Measurements from ENCODE around the gene TSPO.

The TSPO gene

DNA sequence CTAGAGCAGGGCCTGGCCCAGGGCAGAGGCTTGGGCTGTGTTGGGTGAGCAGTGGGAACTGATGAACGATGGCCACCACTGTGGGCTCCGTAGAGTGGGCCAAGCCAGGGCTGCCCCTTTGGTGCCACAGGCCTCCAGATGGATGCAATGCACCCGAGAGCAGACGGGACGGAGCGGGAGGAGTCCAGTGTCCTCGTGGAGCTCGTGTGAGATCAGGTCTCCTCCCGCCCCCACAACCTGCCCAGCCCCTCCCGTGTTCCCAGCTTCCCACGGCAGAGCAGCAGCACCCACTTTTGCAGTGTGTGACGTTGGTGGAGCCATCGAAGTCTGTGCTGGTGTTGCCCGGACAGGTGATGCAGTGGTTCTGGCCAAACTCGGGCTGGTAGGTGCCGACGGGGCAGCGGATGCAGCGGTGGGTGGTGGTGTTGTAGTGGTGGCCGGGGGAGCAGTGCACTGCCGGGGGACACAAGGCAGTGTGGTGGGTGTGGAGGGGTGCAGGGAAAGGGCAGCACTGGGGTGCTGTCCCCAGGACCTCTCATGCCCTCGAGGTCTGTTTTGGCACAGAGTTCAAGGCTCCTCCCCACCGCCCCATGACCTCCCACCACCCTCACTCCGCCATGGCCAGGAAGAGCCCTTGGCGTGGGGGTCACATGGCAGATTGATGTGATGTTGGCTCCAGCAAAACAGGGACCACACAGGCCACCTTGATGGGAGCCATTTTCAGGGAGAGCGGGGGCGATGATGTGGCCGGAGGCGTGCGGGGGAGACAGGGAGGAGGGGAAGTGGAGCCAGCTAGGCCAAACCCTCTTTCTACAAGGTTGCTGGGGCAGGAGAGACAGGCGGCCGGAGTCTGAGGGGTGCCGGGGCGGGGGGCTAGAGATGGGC is 59.5 kb downstream of the TSPO start:
- TF ChIP-seq, protein P1, sequence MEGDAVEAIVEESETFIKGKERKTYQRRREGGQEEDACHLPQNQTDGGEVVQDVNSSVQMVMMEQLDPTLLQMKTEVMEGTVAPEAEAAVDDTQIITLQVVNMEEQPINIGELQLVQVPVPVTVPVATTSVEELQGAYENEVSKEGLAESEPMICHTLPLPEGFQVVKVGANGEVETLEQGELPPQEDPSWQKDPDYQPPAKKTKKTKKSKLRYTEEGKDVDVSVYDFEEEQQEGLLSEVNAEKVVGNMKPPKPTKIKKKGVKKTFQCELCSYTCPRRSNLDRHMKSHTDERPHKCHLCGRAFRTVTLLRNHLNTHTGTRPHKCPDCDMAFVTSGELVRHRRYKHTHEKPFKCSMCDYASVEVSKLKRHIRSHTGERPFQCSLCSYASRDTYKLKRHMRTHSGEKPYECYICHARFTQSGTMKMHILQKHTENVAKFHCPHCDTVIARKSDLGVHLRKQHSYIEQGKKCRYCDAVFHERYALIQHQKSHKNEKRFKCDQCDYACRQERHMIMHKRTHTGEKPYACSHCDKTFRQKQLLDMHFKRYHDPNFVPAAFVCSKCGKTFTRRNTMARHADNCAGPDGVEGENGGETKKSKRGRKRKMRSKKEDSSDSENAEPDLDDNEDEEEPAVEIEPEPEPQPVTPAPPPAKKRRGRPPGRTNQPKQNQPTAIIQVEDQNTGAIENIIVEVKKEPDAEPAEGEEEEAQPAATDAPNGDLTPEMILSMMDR (IDR thresholded peaks at IDR 0.05) = no peak

DNA sequence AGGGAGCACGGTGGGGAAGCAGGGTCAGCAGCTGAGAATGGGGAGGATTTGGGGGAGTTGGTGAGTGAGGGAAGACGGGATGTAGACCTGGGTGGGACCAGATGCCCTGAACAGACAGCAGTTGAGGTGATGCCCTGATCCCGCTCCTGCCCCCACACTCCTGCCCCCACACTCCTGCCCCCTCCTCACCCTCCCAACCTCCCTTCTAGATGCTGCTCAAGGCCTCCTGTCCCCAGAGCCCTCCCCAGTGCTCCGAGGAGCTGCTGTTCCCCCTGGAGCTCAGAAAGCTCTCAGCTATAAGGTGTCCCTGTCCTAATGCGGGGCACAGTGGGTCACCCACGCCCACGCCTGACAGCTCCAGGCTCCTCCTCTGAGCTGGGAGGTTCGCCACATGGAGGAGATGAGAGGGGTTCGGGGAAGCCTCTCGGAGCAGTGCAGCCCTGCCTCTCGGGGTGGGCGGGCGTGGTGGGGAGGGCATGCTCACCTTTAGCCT is 60.6 kb downstream of the TSPO start:
- TF ChIP-seq, protein P1 (IDR thresholded peaks at IDR 0.05) = no peak

DNA sequence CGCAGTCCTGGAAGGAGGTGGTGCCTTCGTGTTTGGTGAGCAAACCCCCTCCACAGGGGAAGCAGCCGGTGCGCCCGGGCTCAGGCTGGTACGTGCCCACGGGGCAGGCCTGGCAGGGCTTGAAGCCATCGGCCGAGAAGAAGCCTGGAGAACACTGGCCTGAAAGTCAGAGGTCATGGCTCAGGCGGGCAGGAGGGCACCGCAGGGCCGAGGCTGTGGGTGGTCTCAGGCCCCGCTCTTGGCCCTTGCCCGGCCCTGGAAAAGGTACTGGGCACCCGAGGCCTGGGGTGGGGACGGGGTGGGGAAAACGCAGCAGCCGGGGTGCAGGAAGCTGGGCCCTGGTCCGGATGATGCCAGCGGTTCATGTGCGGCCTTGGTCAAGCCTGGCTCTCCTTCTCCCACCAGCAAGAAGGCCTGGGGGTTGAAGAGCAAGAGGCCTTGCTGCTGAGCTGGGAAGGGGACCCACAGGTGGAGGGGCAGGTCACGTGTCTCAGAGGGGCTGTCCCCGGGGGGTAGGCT is 61.1 kb downstream of the TSPO start:
- TF ChIP-seq, protein P1 (IDR thresholded peaks at IDR 0.05) = no peak
